Duodenal mucosa (tissue), 2 donors: ENCODE results near the gene SLC7A6.

Experiments
- H3K27ac ChIP-seq: one replicate; pipeline ENCODE4 v1.7.0; 2013; ENCODE audit warnings: low read depth, low read length
- H3K27me3 ChIP-seq, 2 donors: one replicate each; pipeline ENCODE4 v1.7.0; 2013; ENCODE audit warnings: low read length in 2 of 2, control low read depth in 1 of 2; ENCODE audit not compliant: insufficient read depth in 2 of 2, control insufficient read depth in 1 of 2
- H3K36me3 ChIP-seq, 2 donors: one replicate each; pipeline ENCODE4 v1.7.0; 2013; ENCODE audit warnings: low read length in 2 of 2, control low read depth in 1 of 2; ENCODE audit not compliant: insufficient read depth in 2 of 2, control insufficient read depth in 1 of 2
- H3K4me1 ChIP-seq, 2 donors: one replicate each; pipeline ENCODE4 v1.7.0; 2013; ENCODE audit warnings: low read length in 2 of 2, control low read depth in 1 of 2; ENCODE audit not compliant: insufficient read depth in 2 of 2, control insufficient read depth in 1 of 2
- H3K4me3 ChIP-seq, 2 donors: one replicate each; pipeline ENCODE4 v1.7.0; 2013; ENCODE audit warnings: low read length in 2 of 2, low read depth in 1 of 2
- H3K9ac ChIP-seq, 2 donors: one replicate each; pipeline ENCODE4 v1.7.0; 2013; ENCODE audit warnings: low read length in 2 of 2, low read depth in 1 of 2
- H3K9me3 ChIP-seq, 2 donors: one replicate each; pipeline ENCODE4 v1.7.0; 2013; ENCODE audit warnings: low read length in 2 of 2, control low read depth in 1 of 2; ENCODE audit not compliant: control insufficient read depth in 1 of 2

Gene SLC7A6

DNA sequence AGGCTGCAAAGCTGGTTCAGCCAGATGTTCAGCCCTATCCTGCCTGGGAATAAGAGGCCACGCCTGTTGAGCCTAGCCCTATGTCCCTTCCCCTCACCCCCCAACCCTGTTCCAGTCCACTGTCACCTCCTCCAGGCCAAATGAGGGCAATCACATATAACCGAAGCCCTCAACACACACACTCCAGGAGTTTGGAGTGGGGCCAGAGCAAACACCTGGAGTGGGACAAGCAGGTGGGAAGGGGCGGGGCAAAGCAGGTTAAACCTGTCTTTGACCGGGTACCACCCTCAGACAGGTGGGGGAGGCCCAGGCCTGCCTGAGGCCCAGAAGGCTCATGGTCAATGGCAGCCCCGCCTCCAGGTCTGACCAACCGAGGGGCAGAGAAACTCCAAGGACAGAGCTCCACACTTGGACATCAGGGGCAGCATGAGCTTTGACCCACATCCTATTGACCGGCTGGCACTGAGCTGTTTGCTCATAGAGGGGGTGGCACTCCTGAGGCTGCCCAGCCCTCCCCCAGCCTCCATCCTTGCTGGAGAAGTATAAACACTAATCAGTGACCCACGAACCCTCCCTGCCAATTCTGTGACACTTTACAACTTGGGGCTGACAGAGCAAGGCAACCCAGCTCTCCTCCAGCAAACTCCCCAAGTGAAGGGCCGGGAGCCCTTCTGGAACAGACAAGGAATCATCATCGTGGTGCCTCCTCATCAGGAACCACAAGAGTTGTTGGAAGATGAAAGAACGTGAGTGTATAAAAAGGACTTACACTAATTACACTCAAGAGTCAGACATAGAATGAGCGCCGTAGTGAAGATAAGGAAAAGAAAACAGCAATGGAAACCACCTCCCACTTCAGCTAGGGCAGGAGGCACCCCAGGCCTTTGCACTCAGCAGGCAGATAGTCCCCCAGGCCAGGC, 29.9 kb upstream of the SLC7A6 start:
- Histone ChIP-seq H3K9ac (peak overlapping the region; percentile 74 to 75), H3K9me3 (no peaks in the 10 kb centered on the region), H3K36me3 (peaks cover 16 to 39% of the 10 kb centered on the region in 2 donors), H3K27ac (peak overlapping the region; percentile 90), H3K27me3 (no peaks in the 10 kb centered on the region), H3K4me1 (peaks cover 21 to 27% of the 10 kb centered on the region in 2 donors), H3K4me3 (peak overlapping the region; percentile 79 to 80)

DNA sequence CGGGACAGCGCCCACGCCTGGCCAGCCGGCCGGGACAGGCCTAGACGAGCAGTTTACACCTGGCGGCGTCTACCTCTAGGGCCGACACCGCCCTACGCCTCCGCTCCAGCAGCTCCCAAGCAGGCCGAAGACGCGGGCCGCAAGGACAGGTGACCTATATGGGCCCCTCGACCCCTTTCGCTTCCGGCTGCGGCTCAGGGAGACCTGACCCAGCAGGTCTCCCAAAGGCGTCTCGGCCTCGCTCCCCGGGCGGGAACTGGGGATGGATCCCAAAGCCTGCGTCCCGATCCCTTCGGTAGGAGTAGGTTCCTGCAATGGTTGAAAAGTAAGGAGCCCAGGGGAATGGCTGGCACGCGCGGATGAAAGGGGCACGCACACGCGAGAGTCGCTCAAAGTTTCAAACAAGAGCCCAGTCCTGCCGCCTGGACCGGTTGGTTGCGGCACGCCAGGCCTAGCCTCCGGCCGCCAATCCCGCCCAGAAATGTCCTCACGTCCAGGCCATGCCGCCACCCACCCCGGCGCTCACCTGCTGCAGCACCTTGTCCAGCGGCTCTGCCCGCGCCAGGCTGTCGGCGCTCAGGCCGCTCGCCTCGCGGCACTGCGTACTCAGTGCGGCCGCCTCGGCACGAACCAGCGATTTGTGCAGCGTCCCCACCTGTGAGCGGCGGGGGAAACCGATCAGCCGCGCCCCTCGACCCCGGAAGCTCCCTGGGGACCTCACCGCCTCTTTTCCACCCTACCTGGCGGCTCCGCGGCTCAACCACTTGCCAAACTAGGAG, 29.0 kb upstream of the SLC7A6 start:
- Histone ChIP-seq H3K27me3 (no peaks in the 10 kb centered on the region), H3K27ac (peak overlapping the region; percentile 90), H3K4me1 (peaks cover 24 to 35% of the 10 kb centered on the region in 2 donors), H3K9me3 (no peaks in the 10 kb centered on the region), H3K9ac (peak overlapping the region; percentile 74 to 75), H3K4me3 (peak overlapping the region; percentile 79 to 80), H3K36me3 (peaks cover 10 to 30% of the 10 kb centered on the region in 2 donors)

GRCh38 chr16:68235887-68236136, 28.5 kb upstream of the SLC7A6 start, which contains the start of gene ESRP2:
ESRP2 (minus strand) TSS chr16:68236127; CDS start chr16:68236045, 82 bp downstream.
- Histone ChIP-seq H3K4me1 (peaks cover 24 to 35% of the 10 kb centered on the region in 2 donors), H3K9me3 (no peaks in the 10 kb centered on the region), H3K4me3 (peak within 1 kb of the TSS; percentile 79 to 80), H3K36me3 (peaks cover 9 to 25% of the 10 kb centered on the region in 2 donors), H3K27me3 (no peaks in the 10 kb centered on the region), H3K9ac (peak within 1 kb of the TSS; percentile 85 to 98), H3K27ac (peak within 1 kb of the TSS; percentile 90)

DNA sequence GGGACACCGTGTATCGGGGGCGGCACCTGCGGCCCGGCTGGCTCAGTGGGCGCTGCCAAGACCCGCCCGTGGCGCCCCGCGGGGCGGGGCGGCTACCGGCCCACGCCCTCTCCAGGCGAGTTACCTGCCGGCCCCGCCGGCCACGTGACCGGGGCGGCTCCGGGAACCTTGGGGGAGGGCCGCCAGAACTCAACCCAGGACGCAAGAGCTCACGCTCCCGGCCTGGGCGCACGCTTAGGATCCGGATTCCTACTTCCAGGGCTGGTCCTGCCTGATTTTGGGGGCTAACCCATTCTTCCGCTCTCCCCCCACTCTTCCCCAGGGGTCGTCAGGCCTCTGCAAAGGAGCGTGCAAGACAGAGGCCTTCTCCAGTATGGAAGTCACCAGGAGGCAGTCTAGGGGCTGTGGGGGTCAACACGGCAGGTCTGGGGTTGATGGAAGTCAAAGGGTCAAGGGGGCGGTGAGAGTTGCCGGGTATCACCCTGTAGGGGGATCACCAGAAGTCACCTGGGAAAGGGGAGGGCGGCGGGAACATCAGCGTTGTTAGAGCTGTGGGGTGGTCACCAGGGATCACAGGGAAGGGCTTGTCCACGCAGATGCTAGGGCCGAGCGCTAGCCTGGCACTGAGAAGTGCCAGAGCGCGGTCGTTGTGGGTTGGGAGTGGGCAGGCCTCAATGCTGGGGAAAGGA, 28.0 kb upstream of the SLC7A6 start:
- Histone ChIP-seq H3K9ac (peak overlapping the region; percentile 85 to 98), H3K4me1 (peaks cover 25 to 35% of the 10 kb centered on the region in 2 donors), H3K27ac (peak overlapping the region; percentile 90), H3K36me3 (peaks cover 6 to 20% of the 10 kb centered on the region in 2 donors), H3K9me3 (no peaks in the 10 kb centered on the region), H3K4me3 (peak overlapping the region; percentile 79 to 80), H3K27me3 (no peaks in the 10 kb centered on the region)

DNA sequence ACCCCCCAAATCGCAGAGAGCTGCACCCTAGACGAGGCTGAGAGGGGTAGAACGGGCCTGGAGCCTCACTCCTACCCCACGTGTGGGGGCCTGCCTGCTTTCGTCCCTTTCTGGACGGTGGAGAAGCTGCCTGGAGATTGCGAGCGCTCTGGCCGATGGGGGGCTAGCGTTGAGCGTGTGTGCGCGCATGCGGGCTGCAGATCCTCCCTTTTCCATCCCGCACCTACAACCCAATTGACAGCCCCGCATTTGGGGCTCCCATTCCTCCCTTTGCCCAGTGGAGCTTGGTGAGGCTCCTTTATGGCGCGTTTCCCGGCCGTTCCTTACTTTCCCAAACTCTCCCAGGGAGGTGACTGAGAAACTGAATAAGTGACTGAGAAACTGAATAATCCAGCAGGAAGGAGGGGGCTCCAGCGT, 27.5 kb upstream of the SLC7A6 start:
- Histone ChIP-seq H3K27me3 (no peaks in the 10 kb centered on the region), H3K4me3 (peak overlapping the region; percentile 79 to 80), H3K4me1 (peaks cover 27 to 35% of the 10 kb centered on the region in 2 donors), H3K9me3 (no peaks in the 10 kb centered on the region), H3K9ac (peak overlapping the region; percentile 85 to 98), H3K36me3 (peaks cover 4 to 15% of the 10 kb centered on the region in 2 donors), H3K27ac (peak overlapping the region; percentile 89)

DNA sequence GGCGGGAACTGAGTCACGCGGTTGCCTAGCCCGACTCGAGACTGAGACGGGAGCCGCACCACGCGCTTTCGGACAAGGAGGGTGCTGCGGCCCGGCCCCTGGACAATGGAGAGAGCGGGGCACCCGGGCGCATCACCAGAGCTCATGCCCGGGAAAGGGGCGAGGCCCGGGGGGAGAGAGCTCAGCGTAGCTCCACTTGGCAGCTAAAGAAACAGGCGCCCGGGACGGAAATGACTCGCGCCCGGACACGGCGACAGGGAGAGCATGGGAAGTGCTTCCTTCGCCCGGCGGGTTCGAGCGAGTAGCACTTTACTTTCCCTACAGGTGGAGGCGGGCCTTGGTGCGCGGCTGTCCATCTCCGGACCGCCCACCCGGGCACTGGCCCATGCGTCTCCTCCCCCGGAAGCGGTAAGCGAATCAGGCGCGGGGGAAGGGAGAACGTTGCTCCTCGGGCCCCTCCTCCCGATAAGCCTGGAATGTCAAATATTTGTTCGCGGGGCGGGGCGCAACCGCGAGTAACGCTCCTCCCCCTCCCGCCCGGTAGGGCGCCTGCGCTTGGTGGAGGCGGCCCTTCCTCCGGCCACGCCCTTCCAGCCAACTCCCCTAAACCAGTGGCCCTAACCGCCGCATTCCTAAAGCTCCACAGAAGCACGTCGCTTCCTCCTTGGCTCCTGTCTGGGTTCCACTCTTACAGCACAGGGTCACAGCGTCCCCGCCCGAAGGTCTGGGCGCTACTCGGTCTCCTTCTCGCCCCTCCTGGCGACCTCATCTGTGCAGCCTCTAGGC, 26.9 kb upstream of the SLC7A6 start:
- peak overlapping the region; percentile 79 to 80 for H3K4me3 ChIP-seq
- no peaks in the 10 kb centered on the region for H3K9me3 ChIP-seq
- H3K27me3 ChIP-seq: no peaks in the 10 kb centered on the region
- peak overlapping the region; percentile 87 to 98 for H3K9ac ChIP-seq
- peaks cover 27 to 35% of the 10 kb centered on the region in 2 donors for H3K4me1 ChIP-seq
- peaks cover 3 to 9% of the 10 kb centered on the region in 2 donors for H3K36me3 ChIP-seq
- peak overlapping the region; percentile 89 for H3K27ac ChIP-seq

- Histone ChIP-seq H3K36me3 (peaks cover 0 to 7% of the 10 kb centered on the region in 2 donors), H3K9me3 (no peaks in the 10 kb centered on the region), H3K4me1 (peaks cover 27 to 35% of the 10 kb centered on the region in 2 donors), H3K9ac (peak overlapping the region; percentile 87 to 98), H3K27ac (peak overlapping the region; percentile 84), H3K27me3 (no peaks in the 10 kb centered on the region), H3K4me3 (peak overlapping the region; percentile 75 to 80)
Measured at GRCh38 chr16:68238029-68238345, 26.3 kb upstream of the SLC7A6 start.

DNA sequence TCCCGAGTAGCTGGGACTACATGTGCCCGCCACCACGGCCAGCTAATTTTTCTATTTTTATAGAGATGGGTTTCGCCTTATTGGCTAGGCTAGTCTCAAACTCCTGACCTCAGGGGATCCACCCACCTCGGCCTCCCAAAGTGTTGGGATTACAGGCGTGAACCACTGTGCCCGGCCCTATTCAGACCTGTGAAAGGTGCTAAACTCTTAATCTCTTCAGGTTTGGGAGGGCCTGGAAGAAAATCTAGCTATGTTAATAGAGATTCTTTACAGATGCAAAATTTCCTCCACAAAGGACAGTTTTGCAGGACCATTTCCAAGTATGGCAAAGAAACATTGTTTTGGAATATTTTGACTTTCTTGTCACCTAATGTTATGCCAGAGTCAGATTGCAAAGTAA, 22.2 kb upstream of the SLC7A6 start:
- Histone ChIP-seq H3K27ac (no peak overlapping the region), H3K4me3 (no peak overlapping the region), H3K27me3 (no peaks in the 10 kb centered on the region), H3K36me3 (no peaks in the 10 kb centered on the region), H3K4me1 (peaks cover 27 to 37% of the 10 kb centered on the region in 2 donors), H3K9ac (no peak overlapping the region), H3K9me3 (no peaks in the 10 kb centered on the region)
